ENCODE data around the gene GPR176. TPM values are rescaled to one million over a fixed set of nuclear protein-coding genes. Genes with fewer than 3 reads are reported as not detected.

GPR176 gene
- total RNA-seq, 1 donor from 2014 or later = 35.4 TPM

DNA sequence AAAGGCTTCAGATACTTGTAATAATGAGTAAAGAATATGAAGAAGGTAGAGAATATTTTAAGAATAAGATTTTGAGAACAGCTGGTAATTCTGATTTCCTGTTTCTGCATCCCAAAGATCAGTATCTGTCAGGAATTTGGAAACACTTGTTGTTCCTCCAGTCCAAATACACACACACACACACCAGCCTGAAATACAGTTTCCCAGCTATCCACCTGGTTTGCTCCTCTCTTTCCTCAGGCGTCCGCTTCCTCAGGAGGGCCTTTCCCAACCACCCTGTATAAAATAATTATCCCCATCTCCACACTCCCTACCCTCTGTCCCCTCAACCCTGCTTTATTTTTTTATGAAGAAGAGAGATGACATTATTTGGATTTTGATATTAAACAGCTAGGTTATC is 135.4 kb downstream of the GPR176 start:
- H3K27ac ChIP-seq (ENCODE audit: low read depth, low read length) = no peak overlapping the region
- no peak for TF ChIP-seq EZH2 (IDR thresholded peaks at IDR 0.05; ENCODE audit: insufficient read depth, low read length)
- TF ChIP-seq, protein P1, sequence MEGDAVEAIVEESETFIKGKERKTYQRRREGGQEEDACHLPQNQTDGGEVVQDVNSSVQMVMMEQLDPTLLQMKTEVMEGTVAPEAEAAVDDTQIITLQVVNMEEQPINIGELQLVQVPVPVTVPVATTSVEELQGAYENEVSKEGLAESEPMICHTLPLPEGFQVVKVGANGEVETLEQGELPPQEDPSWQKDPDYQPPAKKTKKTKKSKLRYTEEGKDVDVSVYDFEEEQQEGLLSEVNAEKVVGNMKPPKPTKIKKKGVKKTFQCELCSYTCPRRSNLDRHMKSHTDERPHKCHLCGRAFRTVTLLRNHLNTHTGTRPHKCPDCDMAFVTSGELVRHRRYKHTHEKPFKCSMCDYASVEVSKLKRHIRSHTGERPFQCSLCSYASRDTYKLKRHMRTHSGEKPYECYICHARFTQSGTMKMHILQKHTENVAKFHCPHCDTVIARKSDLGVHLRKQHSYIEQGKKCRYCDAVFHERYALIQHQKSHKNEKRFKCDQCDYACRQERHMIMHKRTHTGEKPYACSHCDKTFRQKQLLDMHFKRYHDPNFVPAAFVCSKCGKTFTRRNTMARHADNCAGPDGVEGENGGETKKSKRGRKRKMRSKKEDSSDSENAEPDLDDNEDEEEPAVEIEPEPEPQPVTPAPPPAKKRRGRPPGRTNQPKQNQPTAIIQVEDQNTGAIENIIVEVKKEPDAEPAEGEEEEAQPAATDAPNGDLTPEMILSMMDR (IDR thresholded peaks at IDR 0.05; ENCODE audit: insufficient read depth, low read depth, low read length) = no peak
- Mint-ChIP-seq H3K27me3 (ENCODE audit: low read depth, unreplicated experiment) (no peaks in the 10 kb centered on the region), H3K36me3 (ENCODE audit: low read depth, unreplicated experiment) (no peaks in the 10 kb centered on the region), H3K9me3 (ENCODE audit: unreplicated experiment) (no peaks in the 10 kb centered on the region), H3K4me1 (ENCODE audit: low read depth, unreplicated experiment) (peaks cover 37% of the 10 kb centered on the region), H3K27ac (ENCODE audit: unreplicated experiment) (no peak overlapping the region), H3K4me3 (ENCODE audit: unreplicated experiment) (peak overlapping the region; percentile 92)
- DNase-seq (ENCODE audit: low read depth) = no peak
- H4K20me1 ChIP-seq (ENCODE audit: insufficient read depth, low read length) = peaks cover 12% of the 10 kb centered on the region
- no peak for FAIRE-seq
- peak overlapping the region; percentile 18 for H3K4me3 ChIP-seq (ENCODE audit: insufficient read depth, low read depth, low read length)
- H3K4me1 ChIP-seq (ENCODE audit: insufficient read depth, low read length) = peaks cover 39% of the 10 kb centered on the region
- H3K36me3 ChIP-seq (ENCODE audit: insufficient read depth, low read length) = no peaks in the 10 kb centered on the region
- no peaks in the 10 kb centered on the region for H3K27me3 ChIP-seq (ENCODE audit: insufficient read depth, low read length)
- H3K4me2 ChIP-seq (ENCODE audit: low read length) = peak overlapping the region; percentile 83
- peaks cover 22% of the 10 kb centered on the region for H3K79me2 ChIP-seq (ENCODE audit: insufficient read depth, low read length)
- H2AFZ ChIP-seq (ENCODE audit: low read depth, low read length) = no peak overlapping the region
- H3K9ac ChIP-seq (ENCODE audit: low read length) = peak overlapping the region; percentile 8
- H3K9me3 ChIP-seq (ENCODE audit: insufficient read depth, low read depth, low read length) = no peaks in the 10 kb centered on the region

DNA sequence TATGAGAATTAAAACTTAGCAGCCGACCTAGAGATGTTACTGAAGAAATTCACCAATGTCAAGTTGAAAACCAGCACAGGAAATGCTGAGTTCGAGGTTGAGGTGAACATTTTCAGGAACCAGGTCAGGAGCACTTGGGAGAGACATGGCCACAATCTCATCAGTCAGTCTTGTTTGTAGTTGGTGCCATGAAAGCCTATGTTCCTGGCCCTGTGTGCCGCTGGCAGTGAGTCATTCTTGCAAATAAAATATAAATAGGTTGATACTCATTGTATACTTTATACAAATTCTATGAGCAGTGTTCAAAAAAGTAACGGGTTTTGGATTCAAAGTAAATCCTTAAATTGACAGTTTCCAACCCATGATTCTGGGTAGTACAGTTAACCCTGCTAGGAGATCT is 135.9 kb downstream of the GPR176 start:
- no peaks in the 10 kb centered on the region for H3K9me3 Mint-ChIP-seq (ENCODE audit: unreplicated experiment)
- H4K20me1 ChIP-seq (ENCODE audit: insufficient read depth, low read length) = peaks cover 12% of the 10 kb centered on the region
- peaks cover 37% of the 10 kb centered on the region for H3K4me1 Mint-ChIP-seq (ENCODE audit: low read depth, unreplicated experiment)
- no peak overlapping the region for H3K27ac Mint-ChIP-seq (ENCODE audit: unreplicated experiment)
- H2AFZ ChIP-seq (ENCODE audit: low read depth, low read length) = no peak overlapping the region
- FAIRE-seq = no peak
- H3K27ac ChIP-seq (ENCODE audit: low read depth, low read length) = peak overlapping the region; percentile 17
- peaks cover 22% of the 10 kb centered on the region for H3K79me2 ChIP-seq (ENCODE audit: insufficient read depth, low read length)
- peak overlapping the region; percentile 87 for H3K9ac ChIP-seq (ENCODE audit: low read length)
- peak overlapping the region; percentile 92 for H3K4me3 Mint-ChIP-seq (ENCODE audit: unreplicated experiment)
- H3K27me3 ChIP-seq (ENCODE audit: insufficient read depth, low read length) = no peaks in the 10 kb centered on the region
- peak overlapping the region; percentile 92 for H3K4me3 ChIP-seq (ENCODE audit: insufficient read depth, low read depth, low read length)
- no peaks in the 10 kb centered on the region for H3K36me3 Mint-ChIP-seq (ENCODE audit: low read depth, unreplicated experiment)
- H3K4me2 ChIP-seq (ENCODE audit: low read length) = peak overlapping the region; percentile 83
- H3K9me3 ChIP-seq (ENCODE audit: insufficient read depth, low read depth, low read length) = no peaks in the 10 kb centered on the region
- no peak for TF ChIP-seq EZH2 (IDR thresholded peaks at IDR 0.05; ENCODE audit: insufficient read depth, low read length)
- TF ChIP-seq, protein P1 (IDR thresholded peaks at IDR 0.05; ENCODE audit: insufficient read depth, low read depth, low read length) = no peak
- no peak for DNase-seq (ENCODE audit: low read depth)
- H3K27me3 Mint-ChIP-seq (ENCODE audit: low read depth, unreplicated experiment) = no peaks in the 10 kb centered on the region
- H3K4me1 ChIP-seq (ENCODE audit: insufficient read depth, low read length) = peaks cover 39% of the 10 kb centered on the region
- no peaks in the 10 kb centered on the region for H3K36me3 ChIP-seq (ENCODE audit: insufficient read depth, low read length)

DNA sequence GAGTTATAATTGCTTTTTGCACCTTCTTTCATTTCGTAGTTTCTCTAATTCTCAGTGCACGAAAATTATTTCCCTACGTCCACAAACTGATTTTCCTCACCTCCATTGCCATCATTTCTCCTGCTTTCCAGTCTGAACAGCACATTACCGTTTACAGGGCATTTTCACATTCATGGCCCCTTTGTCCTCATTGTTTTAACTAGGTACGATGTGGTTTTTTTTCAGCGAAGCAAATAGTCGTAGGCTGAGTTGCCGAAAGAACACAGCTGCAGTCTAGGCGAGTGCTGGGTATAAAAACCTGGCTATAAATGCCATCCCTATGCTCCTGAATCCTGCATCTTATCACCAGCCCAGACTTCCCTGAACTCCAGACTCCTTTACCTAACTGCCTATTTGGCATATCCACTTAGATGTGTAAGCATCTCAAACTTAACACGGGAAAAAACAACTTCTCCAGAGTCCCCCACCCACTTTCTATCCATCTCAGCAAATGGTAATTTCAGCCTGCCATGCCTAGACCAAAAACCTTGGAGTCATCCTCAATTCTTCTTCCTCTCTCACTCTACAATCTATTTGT is 136.7 kb downstream of the GPR176 start:
- Histone ChIP-seq H3K27ac (ENCODE audit: low read depth, low read length) (peak overlapping the region; percentile 84), H3K79me2 (ENCODE audit: insufficient read depth, low read length) (peaks cover 22% of the 10 kb centered on the region), H3K4me2 (ENCODE audit: low read length) (peak overlapping the region; percentile 83), H3K4me1 (ENCODE audit: insufficient read depth, low read length) (peaks cover 37% of the 10 kb centered on the region), H4K20me1 (ENCODE audit: insufficient read depth, low read length) (peaks cover 12% of the 10 kb centered on the region), H3K27me3 (ENCODE audit: insufficient read depth, low read length) (no peaks in the 10 kb centered on the region), H3K36me3 (ENCODE audit: insufficient read depth, low read length) (no peaks in the 10 kb centered on the region), H3K9me3 (ENCODE audit: insufficient read depth, low read depth, low read length) (no peaks in the 10 kb centered on the region), H3K9ac (ENCODE audit: low read length) (peak overlapping the region; percentile 87), H3K4me3 (ENCODE audit: insufficient read depth, low read depth, low read length) (peak overlapping the region; percentile 92), H2AFZ (ENCODE audit: low read depth, low read length) (peak overlapping the region; percentile 43)
- H3K9me3 Mint-ChIP-seq (ENCODE audit: unreplicated experiment) = no peaks in the 10 kb centered on the region
- DNase-seq (ENCODE audit: low read depth) = no peak
- H3K27ac Mint-ChIP-seq (ENCODE audit: unreplicated experiment) = peak overlapping the region; percentile 21
- H3K27me3 Mint-ChIP-seq (ENCODE audit: low read depth, unreplicated experiment) = no peaks in the 10 kb centered on the region
- H3K4me1 Mint-ChIP-seq (ENCODE audit: low read depth, unreplicated experiment) = peaks cover 31% of the 10 kb centered on the region
- no peaks in the 10 kb centered on the region for H3K36me3 Mint-ChIP-seq (ENCODE audit: low read depth, unreplicated experiment)
- no peak for FAIRE-seq
- no peak for TF ChIP-seq EZH2 (IDR thresholded peaks at IDR 0.05; ENCODE audit: insufficient read depth, low read length)
- TF ChIP-seq, protein P1 (IDR thresholded peaks at IDR 0.05; ENCODE audit: insufficient read depth, low read depth, low read length) = no peak
- H3K4me3 Mint-ChIP-seq (ENCODE audit: unreplicated experiment) = peak overlapping the region; percentile 92

Measured in astrocyte (in vitro differentiated cells and primary cell).